Measurements from ENCODE around the gene CD226.

DNA sequence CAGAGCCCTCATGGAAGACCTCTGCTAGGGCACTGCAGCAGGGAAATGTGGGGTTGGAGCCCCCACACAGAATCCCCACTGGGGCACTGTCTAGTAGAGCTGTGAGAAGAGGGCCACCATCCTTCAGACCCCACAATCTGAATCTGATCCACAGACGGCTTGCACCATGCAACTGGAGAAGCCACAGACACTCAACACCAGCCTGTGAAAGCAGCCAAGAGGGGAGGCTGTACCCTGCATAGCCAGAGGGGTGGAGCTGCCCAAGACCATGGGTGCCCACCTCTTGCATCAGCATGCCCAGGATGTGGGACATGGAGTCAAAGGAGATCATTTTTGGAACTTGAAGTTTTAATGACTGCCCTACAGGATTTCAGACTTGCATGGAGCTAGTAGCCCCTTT lies 6.5 kb downstream of the CD226 start:
- TF ChIP-seq, protein P1, sequence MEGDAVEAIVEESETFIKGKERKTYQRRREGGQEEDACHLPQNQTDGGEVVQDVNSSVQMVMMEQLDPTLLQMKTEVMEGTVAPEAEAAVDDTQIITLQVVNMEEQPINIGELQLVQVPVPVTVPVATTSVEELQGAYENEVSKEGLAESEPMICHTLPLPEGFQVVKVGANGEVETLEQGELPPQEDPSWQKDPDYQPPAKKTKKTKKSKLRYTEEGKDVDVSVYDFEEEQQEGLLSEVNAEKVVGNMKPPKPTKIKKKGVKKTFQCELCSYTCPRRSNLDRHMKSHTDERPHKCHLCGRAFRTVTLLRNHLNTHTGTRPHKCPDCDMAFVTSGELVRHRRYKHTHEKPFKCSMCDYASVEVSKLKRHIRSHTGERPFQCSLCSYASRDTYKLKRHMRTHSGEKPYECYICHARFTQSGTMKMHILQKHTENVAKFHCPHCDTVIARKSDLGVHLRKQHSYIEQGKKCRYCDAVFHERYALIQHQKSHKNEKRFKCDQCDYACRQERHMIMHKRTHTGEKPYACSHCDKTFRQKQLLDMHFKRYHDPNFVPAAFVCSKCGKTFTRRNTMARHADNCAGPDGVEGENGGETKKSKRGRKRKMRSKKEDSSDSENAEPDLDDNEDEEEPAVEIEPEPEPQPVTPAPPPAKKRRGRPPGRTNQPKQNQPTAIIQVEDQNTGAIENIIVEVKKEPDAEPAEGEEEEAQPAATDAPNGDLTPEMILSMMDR (IDR thresholded peaks at IDR 0.05; ENCODE audit: low read depth, low read length) = no peak
- TF ChIP-seq EZH2phosphoT487 (IDR thresholded peaks at IDR 0.05; ENCODE audit: low read depth) = no peak

Measured in OCI-LY3 (cell line).